GM12873 (cell line): ENCODE results near the gene IL1RAPL2.

Experiments used
- CTCF ChIP-seq: IDR thresholded peaks from 2 replicates; pipeline ENCODE4 v1.5.1; 2012; ENCODE audit warnings: low read depth, mild to moderate bottlenecking, moderate library complexity, low read length, control low read depth; ENCODE audit not compliant: insufficient read depth; ENCODE audit errors: missing control alignments

The IL1RAPL2 gene

DNA sequence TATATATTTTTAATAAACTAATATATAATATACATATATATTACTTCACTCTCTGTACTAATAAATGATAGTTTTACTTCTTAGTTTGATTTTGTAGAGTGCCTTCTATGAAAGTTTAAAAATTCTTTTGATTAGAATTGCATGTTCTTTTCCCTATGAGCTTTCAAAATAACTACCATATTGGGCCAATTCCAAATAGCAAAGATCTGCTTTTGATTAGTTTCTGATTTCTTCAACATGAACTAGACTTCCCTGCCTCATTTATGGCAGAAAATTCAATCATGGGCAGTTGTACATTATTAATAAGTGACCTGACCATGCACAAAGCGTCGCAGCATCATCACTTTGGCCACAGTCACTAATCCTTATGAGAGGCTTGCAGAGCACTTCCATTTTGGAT is 703.4 kb downstream of the IL1RAPL2 start:
- no peak for TF ChIP-seq CTCF

- TF ChIP-seq CTCF = no peak
These were observed 707.3 kb downstream of the IL1RAPL2 start for GRCh38 chrX:105273326-105273725.

DNA sequence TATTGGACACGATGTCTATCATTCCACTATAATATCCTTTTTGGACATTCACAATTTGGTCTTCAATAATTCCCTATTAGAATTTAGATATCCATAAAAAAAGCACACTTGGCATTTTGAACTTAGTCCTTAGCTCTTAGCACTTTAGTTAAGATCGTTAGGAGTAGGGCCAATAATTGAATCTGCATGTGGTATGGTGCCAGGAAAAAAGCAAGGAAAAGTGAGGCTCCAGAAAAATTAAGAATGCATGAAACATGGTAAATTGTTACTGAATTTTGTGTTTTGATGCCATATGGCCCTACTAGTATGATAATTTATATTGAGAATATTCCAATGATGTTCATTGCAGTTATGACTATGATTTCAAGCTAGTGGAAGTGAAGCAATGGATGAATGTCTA is 708.1 kb downstream of the IL1RAPL2 start:
- TF ChIP-seq CTCF = no peak

- TF ChIP-seq CTCF = no peak
These were observed 711.1 kb downstream of the IL1RAPL2 start for GRCh38 chrX:105277132-105277531.

DNA sequence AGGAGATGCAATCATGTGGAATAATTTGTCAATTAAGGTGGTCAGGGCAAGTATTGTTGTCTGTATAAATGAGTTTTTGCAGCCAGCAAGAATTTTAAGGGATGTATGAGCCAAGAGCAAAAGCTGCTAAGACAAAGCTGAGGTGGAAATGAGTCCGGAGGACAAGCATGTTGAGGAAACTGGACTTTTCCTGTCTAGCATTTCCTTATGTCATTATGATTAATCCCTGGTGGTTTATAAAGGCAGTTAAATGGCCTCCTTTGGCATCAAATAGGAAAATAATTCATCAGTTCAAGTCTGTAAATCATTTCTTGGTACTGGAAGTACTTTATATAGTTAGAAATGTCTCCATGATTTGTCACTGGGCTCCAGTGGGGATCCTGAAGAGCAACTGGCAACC is 716.1 kb downstream of the IL1RAPL2 start:
- no peak for TF ChIP-seq CTCF

- no peak for TF ChIP-seq CTCF
These were observed 731.0 kb downstream of the IL1RAPL2 start for GRCh38 chrX:105297041-105297440.

- TF ChIP-seq CTCF = no peak
These were observed 733.3 kb downstream of the IL1RAPL2 start for GRCh38 chrX:105299286-105299685.
